Smooth muscle cell (in vitro differentiated cells): ENCODE results near the gene ZCRB1. TPM values are rescaled to one million over a fixed set of nuclear protein-coding genes. Genes with fewer than 3 reads are reported as not detected.
"Not testable (repeated sequence)": the region's sequence is repeated elsewhere in the genome, so short reads cannot be mapped to it uniquely, and the experiment has no call there.

ENCODE experiments used
- DNase-seq: peaks from one replicate; lab custom pipeline; 2025; ENCODE audit not compliant: unreplicated experiment; lab: John Stamatoyannopoulos, UW
- H2AFZ ChIP-seq: fragments of 200-600 bp; sonication (generic); 2 replicates; pipeline ENCODE4 v1.6.0; 2016; ENCODE audit warnings: antibody characterized with exemption, low read depth, mild to moderate bottlenecking
- H3F3A ChIP-seq: fragments of 200-600 bp; sonication (generic); 2 replicates; pipeline ENCODE4 v1.6.0; 2017; ENCODE audit warnings: antibody characterized with exemption, low read depth
- H3K27ac ChIP-seq: fragments of 200-600 bp; sonication (generic); 2 replicates; pipeline ENCODE4 v1.5.1; 2016; ENCODE audit warnings: low read depth, mild to moderate bottlenecking
- H3K27me3 ChIP-seq: fragments of 200-600 bp; sonication (generic); 2 replicates; pipeline ENCODE4 v1.6.1; 2016; ENCODE audit warnings: low read depth, mild to moderate bottlenecking
- H3K36me3 ChIP-seq: fragments of 200-600 bp; sonication (generic); 2 replicates; pipeline ENCODE4 v1.5.1; 2016; ENCODE audit warnings: low read depth
- H3K4me1 ChIP-seq: fragments of 200-600 bp; sonication (generic); 2 replicates; pipeline ENCODE4 v1.5.1; 2016; ENCODE audit warnings: low read depth
- H3K4me2 ChIP-seq: fragments of 200-600 bp; sonication (generic); 2 replicates; pipeline ENCODE4 v1.6.0; 2016; ENCODE audit warnings: mild to moderate bottlenecking
- H3K4me3 ChIP-seq: fragments of 200-600 bp; sonication (generic); 2 replicates; pipeline ENCODE4 v1.5.1; 2016; ENCODE audit warnings: mild to moderate bottlenecking
- H3K79me2 ChIP-seq: fragments of 200-600 bp; sonication (generic); 2 replicates; pipeline ENCODE4 v1.6.0; 2016; ENCODE audit warnings: low read depth, mild to moderate bottlenecking
- H3K9ac ChIP-seq: fragments of 200-600 bp; sonication (generic); 2 replicates; pipeline ENCODE4 v1.6.0; 2016; ENCODE audit warnings: low read depth
- H3K9me3 ChIP-seq: fragments of 200-600 bp; sonication (generic); replicated peaks from 2 replicates; pipeline ENCODE4 v1.5.1; 2016; ENCODE audit warnings: low read depth
- H4K20me1 ChIP-seq: fragments of 200-600 bp; sonication (generic); 2 replicates; pipeline ENCODE4 v1.6.0; 2016; ENCODE audit warnings: low read depth
- CTCF ChIP-seq: fragments of 200-600 bp; sonication (generic); IDR thresholded peaks from 2 replicates; pipeline ENCODE4 v1.5.1; 2017; ENCODE audit warnings: borderline replicate concordance, mild to moderate bottlenecking, antibody characterized with exemption; ENCODE audit not compliant: insufficient read depth, poor library complexity, severe bottlenecking
- WGBS: methylation state at CpG from one replicate; pipeline ENCODE4 v1.1.7; 2016; ENCODE audit warnings: low lambda C conversion rate; 5-methylcytosine and 5-hydroxymethylcytosine counted together
- polyA plus RNA-seq: library from polyadenylated mRNA; unstranded; fragments of >200 nt; fragmentation: Nextera tagmentation; extraction: Ambion mirVana; gene quantifications from 2 replicates; pipeline ENCODE4 v1.2.1, GENCODE V29; 2016
- total RNA-seq: library from RNA; depleted of rRNA; stranded (reverse); fragments of >200 nt; gene quantifications from 2 replicates; pipeline ENCODE4 v1.2.3, GENCODE V29; 2014

ZCRB1 gene
- total and polyA plus RNA-seq, 2 experiments from 2014 or later: 49.9 to 148 TPM

GRCh38 chr12:42361909-42362646 lies 36.2 kb upstream of the ZCRB1 start:
- Histone ChIP-seq H3K9ac (no peak overlapping the region), H3K27ac (no peak overlapping the region), H4K20me1 (peaks cover 21% of the 10 kb centered on the region), H3F3A (no peaks in the 10 kb centered on the region), H2AFZ (no peak overlapping the region), H3K36me3 (no peaks in the 10 kb centered on the region), H3K27me3 (no peaks in the 10 kb centered on the region), H3K4me1 (no peaks in the 10 kb centered on the region), H3K4me3 (no peak overlapping the region), H3K4me2 (no peak overlapping the region), H3K79me2 (peaks cover under 1% of the 10 kb centered on the region), H3K9me3 (no peaks in the 10 kb centered on the region)
- DNase-seq: no peak
- TF ChIP-seq CTCF: no peak
- 93% methylated on average over 4 of the region's 4 CpGs for WGBS

- no peak for DNase-seq
Measured at GRCh38 chr12:42360747-42361403, 35.0 kb upstream of the ZCRB1 start.

GRCh38 chr12:42356344-42356743 lies 30.4 kb upstream of the ZCRB1 start:
- H3K9ac ChIP-seq: no peak overlapping the region
- H3K27me3 ChIP-seq: no peaks in the 10 kb centered on the region
- no peaks in the 10 kb centered on the region for H3K9me3 ChIP-seq
- H3F3A ChIP-seq: no peaks in the 10 kb centered on the region
- peaks cover 3% of the 10 kb centered on the region for H3K36me3 ChIP-seq
- H3K27ac ChIP-seq: no peak overlapping the region
- 97% methylated on average over 2 of the region's 2 CpGs for WGBS
- no peaks in the 10 kb centered on the region for H3K4me1 ChIP-seq
- no peak overlapping the region for H2AFZ ChIP-seq
- H3K4me3 ChIP-seq: no peak overlapping the region
- no peak for TF ChIP-seq CTCF
- peaks cover 9% of the 10 kb centered on the region for H3K79me2 ChIP-seq
- DNase-seq: no peak
- H3K4me2 ChIP-seq: no peak overlapping the region
- H4K20me1 ChIP-seq: peaks cover 6% of the 10 kb centered on the region

More at GRCh38 chr12:42360747-42361403, 35.0 kb upstream of the ZCRB1 start:
- no peak overlapping the region for H3K4me3 ChIP-seq
- no peak overlapping the region for H3K9ac ChIP-seq
- H3K36me3 ChIP-seq: no peaks in the 10 kb centered on the region
- WGBS: 97% methylated on average over 6 of the region's 6 CpGs
- H3K79me2 ChIP-seq: no peaks in the 10 kb centered on the region
- TF ChIP-seq CTCF: no peak
- peaks cover 21% of the 10 kb centered on the region for H4K20me1 ChIP-seq
- H2AFZ ChIP-seq: no peak overlapping the region
- H3K27me3 ChIP-seq: no peaks in the 10 kb centered on the region
- no peak overlapping the region for H3K4me2 ChIP-seq
- H3K4me1 ChIP-seq: no peaks in the 10 kb centered on the region
- no peaks in the 10 kb centered on the region for H3K9me3 ChIP-seq
- no peak overlapping the region for H3K27ac ChIP-seq
- H3F3A ChIP-seq: no peaks in the 10 kb centered on the region

GRCh38 chr12:42350021-42350407 lies 24.1 kb upstream of the ZCRB1 start:
- H4K20me1 ChIP-seq: peaks cover 36% of the 10 kb centered on the region
- H3K36me3 ChIP-seq, H3K4me1 ChIP-seq, H3K27me3 ChIP-seq, H2AFZ ChIP-seq, H3K27ac ChIP-seq, DNase-seq, H3K9me3 ChIP-seq, H3K9ac ChIP-seq, H3K4me3 ChIP-seq, H3F3A ChIP-seq, H3K4me2 ChIP-seq: not testable (repeated sequence)
- H3K79me2 ChIP-seq: peaks cover 45% of the 10 kb centered on the region
- 98% methylated on average over 15 of the region's 34 CpGs for WGBS

GRCh38 chr12:42349119-42350020 lies 23.5 kb upstream of the ZCRB1 start:
- H3F3A ChIP-seq, H3K4me2 ChIP-seq, H3K9ac ChIP-seq, H3K9me3 ChIP-seq, DNase-seq, H3K27ac ChIP-seq, H3K4me3 ChIP-seq, H3K4me1 ChIP-seq, H2AFZ ChIP-seq, H3K27me3 ChIP-seq, H3K36me3 ChIP-seq: not testable (repeated sequence)
- 88% methylated on average over 9 of the region's 16 CpGs for WGBS
- H4K20me1 ChIP-seq: peaks cover 39% of the 10 kb centered on the region
- H3K79me2 ChIP-seq: peaks cover 51% of the 10 kb centered on the region
